GM21529 (cell line): ENCODE results near the gene KRT75.
"Not testable (repeated sequence)": the region's sequence is repeated elsewhere in the genome, so short reads cannot be mapped to it uniquely, and the experiment has no call there.

Experiments
- ATAC-seq: cut with Tn5 transposase; IDR thresholded peaks from one replicate; pipeline ENCODE4 v1.9.1; 2021; ENCODE audit not compliant: unreplicated experiment

KRT75 gene

DNA sequence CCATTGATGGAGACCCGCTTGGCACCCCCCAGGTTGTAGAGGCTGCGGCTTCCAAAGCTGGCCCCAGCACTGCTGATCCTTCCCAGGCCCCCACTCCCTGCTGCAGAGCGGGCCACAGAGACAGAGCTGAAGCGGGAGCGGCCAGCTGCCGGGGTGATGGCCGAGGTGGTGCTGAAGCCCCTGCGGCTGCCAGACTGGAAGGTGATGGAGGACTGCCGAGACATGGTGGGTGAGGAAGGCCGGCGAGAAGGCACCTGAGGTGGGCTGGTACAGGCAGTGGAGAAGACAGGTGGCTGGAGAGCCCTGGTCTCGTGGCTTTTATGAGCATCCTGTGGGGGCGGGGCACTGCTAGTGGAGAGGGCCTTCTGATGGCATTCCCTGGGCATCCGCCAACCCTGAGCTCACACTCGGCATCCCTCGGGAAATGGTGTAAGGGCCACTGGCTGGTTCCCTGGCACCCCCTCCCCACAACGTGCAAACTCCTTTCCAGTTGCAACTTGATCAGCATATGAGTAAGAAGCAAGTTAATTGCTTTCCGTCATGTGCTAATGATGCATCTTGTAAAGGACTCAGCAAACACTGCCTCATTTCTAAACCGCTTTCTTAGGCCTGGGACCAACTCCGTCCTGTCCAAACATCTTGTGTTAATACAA lies at the start of gene KRT75:
Gene KRT75 (minus strand): TSS at position 291 of the 653 bp plus-strand sequence. CDS start 67 bp downstream, at position 224.
- ATAC-seq: no peak

DNA sequence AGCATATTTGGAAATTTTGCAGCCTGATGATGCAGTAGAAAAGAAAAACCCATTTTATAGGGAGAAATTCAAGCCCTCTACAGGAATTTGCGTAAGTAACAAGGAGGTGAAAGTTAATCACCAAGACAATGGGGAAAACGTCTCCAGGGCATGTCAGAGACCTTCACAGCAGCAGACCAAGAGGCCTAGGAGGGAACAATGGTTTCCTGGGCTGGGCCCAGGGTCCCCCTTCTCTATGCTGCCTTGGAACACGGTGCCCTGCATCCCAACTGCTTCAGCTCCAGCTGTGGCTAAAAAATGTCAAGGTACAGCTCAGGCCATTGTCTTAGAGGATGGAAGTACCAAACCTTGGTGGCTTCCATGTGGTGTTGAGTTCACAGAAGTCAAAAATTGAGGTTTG lies 45.9 kb upstream of the KRT75 start:
- ATAC-seq: no peak

DNA sequence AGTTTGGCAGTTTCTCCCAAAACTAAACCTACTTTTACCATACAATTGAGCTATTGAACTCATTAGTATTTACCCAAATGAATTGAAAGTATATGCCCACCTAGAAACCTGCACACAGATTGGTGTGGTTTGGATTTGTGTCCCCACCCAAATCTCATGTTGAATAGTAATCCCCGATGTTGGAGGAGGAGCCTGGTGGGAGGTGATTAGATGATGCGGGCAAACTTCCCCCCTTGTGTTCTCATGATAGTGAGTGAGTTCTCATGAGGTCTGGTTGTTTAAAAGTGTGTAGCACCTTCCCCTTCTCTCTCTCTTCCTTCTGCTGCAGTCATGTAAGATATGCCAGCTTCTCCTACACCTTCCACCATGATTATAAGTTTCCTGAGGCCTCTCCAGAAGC lies 43.5 kb upstream of the KRT75 start:
- ATAC-seq: no peak

DNA sequence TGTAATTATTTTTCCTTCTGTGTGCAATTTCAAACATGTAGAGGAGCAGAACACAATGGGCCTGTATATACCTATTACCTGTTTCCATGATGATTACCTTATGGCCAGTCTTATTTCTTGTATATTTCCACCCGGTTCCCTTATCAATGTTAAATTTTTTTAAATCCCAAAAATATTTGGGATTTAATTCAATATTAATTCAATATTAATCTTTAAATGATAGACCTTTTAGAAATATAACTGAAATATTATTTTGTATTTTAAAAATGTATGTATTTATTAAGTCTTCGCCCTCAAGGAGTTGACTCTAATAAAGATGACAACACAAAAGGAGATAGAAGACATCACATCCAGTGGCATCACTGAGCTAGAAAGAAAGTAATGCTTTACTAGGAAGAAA lies 40.0 kb upstream of the KRT75 start:
- ATAC-seq: no peak

DNA sequence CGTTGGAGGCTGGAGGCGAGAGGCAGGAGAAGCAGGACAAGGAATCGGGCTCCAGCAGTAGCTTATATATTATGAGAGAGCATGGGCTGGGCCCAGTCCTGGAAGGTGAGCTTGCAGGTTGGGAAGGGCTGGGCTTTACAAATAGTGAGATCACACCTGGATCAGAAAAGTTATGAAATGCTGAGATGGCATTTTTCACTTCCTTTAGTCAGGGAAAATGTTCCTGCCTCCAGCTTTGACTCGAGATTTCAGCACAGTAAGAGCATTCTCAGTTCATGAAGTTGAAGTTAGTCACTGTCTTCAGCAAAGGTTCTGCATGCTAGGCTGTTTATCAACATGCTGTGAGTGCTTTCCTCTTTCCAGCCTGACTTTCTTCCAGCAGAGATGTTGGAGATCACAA lies 39.6 kb upstream of the KRT75 start, which contains the start of gene KRT6C:
Gene KRT6C (minus strand): TSS at position 38 of the 400 bp plus-strand sequence. CDS start 68 bp downstream, outside the sequence.
- ATAC-seq: no peak

DNA sequence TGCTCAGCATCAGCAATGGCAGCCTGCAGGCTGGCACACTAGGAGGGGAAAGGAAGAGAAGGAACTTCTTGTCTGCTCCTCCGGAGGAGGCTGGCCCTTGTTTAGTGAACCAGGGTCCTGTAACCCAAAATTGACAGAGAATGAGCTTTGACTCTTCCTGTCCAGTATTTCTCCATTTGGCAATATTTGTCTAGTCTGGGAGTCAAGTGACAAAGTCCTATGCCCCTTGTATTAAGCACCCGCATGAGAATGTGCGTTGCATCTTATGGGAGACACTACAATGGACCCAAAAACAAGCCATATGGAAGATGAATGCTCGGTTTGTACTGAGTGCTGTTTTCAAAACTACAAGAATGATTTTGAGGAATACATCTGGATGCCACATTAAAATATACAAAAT lies 35.7 kb upstream of the KRT75 start:
- no peak for ATAC-seq

DNA sequence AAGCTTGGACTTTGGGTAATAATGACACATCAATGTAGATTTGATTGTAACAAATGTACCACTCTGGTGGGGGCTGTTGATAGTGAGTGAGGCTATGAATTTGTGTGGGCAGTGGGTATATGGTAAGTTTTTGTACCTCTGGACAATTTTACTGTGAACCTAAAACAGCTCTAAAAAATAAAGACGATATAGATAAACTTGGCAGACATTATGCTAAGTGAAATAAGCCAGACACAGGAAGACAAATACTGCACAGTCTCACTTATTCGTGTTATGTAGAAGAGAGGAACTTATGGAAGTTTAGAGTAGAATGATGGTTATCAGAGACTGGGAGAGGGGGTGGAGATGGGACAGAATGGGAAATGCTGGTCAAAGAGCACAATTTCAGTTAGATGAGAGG lies 30.7 kb upstream of the KRT75 start:
- no peak for ATAC-seq

DNA sequence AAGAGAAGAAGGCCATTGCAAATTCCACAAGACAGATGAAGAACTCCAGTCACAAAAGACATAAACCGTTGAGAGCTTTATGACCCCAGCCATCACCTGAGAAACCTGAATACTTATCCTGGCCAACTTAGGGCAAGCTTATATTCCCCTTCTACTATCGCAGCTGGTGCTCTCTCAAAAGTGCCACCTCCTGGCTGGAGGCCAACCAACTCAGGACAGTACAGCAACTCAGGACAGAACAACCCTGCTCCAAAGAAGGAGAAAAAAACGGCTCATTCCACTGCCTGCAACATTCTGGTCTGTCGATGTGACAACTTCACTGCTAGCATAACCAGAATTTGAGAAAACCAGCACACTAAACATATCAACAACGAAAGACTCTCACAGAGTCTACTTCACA lies 27.5 kb upstream of the KRT75 start:
- ATAC-seq: no peak

DNA sequence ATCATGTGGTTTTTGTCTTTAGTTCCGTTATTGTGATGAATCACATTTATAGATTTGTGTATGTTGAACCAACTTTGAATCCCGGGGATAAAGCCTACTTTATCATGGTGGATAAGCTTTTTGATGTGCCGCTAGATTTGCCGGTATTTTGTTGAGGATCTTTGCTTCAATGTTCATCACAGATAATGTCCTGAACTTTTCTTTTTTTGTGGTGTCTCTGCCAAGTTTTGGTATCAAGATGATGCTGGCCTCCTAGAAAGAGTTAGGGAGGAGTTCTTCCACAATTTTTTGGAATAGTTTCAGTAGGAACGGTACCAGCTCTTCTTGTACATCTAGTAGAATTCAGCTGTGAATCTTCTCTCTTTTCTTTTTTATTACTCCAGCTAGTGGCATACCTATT lies 24.7 kb upstream of the KRT75 start:
- no peak for ATAC-seq

DNA sequence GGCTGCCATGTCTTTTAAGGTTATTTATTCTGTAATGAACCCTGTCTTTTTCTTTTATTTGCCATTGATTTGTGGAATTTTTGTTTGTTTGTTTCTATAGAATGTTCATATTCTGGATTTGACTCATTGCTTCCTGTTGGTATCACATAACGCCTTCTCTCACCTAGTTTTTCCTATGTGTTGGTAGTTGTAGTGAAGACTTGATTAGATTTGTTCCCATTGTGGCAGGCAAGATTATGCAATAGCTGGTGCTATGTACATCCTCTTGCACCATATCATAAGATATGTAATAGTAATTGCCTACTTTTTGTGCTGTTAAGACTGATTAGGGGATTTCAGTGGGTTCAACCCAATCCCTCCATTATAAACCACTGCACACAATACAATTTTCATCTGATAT lies 21.6 kb upstream of the KRT75 start:
- no peak for ATAC-seq

DNA sequence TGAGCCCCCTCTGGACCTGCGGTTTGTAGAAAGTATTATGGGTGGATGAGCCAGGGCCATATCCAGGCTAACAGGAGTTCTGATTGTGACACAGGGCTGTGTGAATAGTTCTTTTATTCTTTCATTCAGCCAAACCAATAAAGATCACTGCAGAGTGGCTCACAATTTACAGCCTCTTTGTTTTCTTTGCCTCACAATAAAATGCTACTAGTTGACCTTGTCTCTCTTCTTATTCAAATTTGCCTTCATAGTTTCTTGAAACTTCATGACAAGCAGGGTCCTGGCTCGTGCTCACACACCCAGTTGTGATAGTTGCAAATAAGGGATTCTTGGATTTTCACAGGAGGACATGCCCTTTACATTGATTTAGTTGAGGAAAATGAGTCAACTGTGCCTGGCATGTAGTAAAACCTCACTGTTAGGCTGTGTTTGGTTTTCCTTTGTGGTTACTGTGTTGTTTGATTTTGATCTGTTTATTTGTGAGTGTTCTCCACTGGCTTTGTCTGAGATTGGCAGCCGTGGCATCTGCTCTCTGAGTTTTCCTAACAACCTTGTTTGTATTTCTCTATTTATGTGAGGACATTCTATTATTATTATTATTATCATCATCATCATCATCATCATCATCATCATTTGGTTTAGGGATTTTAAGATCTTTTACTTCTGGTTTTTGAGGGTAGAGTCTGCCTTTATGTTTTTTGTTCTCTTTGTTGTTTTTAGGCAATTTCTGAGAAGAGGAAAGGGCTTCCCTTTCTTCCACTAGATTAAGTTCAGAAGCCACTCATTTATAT lies 20.4 kb upstream of the KRT75 start:
- no peak for ATAC-seq

DNA sequence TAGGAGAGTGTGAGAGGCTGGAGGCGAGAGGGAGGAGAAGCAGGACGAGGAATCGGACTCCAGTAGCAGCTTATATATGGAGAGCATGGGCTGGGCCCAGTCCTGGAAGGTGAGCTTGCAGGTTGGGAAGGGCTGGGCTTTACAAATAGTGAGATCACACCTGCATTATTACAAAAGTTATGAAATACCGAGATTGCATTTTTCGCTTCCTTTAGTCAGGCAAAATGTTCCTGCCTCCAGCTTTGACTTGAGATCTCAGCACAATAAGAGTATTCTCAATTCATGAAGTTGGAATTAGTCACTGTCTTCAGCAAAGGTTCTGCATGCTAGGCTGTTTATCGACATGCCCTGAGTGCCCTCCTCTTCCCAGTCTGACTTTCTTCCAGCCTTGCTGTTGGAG lies 17.9 kb upstream of the KRT75 start, which contains the start of gene KRT6B:
Gene KRT6B (minus strand): TSS at position 46 of the 400 bp plus-strand sequence. CDS start 68 bp downstream, outside the sequence.
- no peak for ATAC-seq

DNA sequence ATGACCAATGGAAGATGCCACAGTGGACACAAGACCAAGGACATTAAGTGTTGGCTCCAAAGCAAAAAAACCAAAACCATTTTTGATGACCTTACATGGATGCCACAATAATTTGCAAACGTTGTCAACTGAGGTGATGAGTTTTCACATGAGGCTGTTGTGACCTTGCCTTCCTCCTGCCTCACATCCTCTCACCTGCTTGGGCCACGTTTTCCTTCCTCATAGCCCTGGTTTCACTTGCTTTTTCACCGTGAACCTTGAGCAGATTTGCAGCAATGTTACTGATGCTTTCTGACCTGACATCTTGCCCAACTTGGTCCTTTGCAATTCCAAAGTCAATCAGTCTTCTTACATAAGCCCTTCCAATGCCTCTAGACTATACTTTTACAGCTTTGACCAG lies 14.1 kb upstream of the KRT75 start:
- no peak for ATAC-seq

DNA sequence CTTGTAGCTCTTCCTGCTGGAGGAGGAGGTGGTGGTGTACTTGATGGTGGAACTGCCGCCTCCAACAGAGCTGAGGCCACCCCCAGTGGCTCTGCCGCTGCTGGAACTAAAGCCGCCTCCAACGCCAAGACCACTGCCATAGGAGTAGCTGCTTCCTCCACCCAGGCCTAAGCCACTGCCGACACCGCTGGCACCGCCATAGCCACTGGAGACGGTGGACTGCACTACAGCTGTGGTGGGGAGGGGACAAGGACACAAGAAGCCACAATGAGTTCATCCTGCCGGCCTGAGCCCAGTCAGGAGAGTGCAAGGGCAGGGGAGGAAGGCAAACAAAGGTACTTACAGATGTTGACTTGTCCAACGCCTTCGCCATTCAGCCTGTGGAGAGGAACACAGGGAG lies 13.0 kb upstream of the KRT75 start:
- ATAC-seq: not testable (repeated sequence)

DNA sequence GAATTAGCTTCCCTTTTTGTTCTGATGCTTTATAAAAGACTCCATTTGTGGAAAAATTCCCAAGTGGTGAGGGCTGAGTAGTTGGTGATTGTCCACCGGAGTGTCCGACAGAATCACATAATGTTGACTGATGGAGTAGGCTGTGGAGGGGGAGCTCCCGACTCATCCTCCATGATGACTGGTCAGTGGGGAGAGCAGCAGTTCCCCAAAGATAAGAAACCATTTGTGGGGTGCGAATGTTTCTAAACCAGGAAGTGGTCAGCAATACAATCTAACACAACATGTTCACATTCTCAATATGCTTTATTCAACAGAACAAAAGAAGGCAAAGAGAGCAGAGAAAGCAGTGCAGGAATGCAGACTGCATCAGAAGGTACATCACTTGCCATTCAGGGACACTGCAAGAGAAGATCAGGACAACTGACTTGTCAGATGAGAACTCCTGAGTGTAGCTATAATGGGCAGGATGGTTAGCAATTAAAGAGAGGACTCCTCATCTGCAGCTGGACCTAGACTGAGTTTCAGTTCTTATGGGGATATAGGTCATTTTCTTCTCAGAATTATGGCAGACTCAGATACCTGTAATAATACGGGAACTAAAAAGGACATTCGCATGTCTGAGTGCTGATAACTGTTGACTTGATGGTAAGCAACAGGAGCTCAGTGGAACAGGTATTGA lies 12.3 kb upstream of the KRT75 start:
- no peak for ATAC-seq

DNA sequence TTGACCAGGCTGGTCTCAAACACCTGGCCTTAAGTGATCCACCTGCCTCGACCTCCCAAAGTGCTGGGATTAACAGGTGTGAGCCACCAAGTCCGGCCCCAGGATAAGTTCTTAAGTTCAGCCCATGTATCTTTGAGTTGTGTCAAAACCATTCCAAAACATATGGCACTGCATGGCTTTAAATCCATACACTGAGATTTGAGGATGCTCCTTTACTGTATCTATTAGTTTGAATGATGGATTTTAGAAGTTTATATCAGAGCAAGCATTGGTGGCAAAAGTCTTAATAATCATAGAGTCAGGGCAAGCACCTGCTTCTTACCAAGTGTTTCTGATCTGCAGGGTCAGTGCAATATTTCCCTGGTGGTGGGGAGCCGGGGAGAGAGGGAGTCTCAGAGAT lies 11.7 kb upstream of the KRT75 start:
- no peak for ATAC-seq

DNA sequence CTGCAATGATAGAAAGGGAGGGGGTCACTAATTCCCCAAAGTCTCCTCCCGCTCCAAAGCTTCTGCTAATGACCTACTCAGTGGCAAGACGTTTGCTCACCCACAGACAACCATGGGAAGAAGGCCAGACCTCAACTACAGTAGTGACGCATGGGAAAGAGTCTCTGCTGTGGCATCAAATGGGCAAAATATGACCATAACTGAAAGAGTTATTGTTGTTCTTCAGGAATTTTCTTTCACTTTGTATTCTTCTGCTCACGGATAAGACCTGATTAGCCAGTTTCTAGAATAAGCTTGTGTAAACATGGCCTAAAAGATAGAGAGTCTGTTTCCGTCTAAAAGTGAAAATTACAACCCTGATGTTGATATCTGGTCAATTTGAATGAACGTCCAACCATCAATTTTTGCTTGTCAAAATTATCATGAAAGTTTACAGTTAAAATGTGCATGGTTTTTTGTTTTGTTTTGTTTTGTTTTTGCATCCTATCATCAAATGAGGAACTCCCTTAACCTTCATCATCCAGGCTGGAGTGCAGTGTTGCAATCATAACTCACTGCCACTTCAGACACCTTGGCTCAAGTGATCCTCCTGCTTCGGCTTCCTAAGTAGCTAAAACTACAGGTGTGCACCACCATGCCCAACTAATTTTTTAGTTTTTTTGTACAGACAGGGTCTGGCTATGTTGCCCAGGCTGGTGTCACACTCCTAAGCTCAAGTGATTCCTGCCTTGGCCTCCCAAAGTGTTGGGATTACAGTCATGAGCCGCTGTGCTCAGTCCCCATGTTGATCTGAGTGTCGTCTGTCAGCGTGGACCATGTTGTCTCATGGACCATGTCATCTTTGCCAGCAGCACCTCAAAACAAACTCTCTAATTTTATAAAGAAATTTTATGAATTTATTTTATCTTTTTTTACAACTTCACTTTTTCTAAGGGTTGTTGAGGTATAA lies 10.8 kb upstream of the KRT75 start:
- no peak for ATAC-seq

DNA sequence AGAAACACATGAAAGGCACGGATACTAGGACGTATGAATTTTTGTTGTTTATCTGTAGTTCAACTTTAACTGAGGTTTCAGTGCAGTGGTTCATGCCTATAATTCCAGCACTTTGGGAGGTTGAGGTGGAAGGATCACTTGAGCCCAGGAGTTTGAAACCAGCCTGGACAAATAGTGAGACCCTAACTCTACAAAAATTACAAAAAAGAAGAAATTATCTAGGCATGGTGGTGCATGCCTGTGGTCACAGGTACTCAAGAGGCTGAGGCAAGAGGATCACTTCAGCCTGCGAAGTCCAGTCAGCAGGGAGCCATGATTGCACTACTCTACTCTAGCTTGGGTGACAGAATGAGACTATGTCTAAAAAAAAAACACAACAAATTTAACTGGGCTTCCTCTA lies 9.8 kb upstream of the KRT75 start:
- ATAC-seq: no peak

DNA sequence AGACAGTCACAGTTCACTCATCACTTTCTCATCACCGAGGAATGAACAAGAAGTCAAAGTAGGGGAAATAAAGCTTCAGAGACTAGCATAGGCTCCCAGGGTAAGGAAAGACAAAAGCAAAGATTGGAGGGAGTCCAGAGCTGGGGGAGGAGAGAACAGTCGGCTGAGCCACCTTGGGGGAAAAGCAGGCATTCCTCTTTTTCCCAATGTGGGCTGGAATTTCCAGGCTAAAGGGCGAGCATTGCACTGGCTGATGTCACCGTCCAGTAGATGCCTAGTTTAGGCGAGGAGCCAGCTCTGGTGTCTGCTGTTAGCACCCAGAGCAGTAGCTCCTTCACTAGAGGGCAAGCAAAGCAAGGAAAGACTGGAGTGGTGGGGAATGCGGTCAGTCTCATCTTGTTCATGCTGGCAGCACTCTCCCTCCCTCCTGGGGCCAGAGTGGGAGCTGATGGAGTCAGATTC lies 8.5 kb upstream of the KRT75 start:
- ATAC-seq: no peak

DNA sequence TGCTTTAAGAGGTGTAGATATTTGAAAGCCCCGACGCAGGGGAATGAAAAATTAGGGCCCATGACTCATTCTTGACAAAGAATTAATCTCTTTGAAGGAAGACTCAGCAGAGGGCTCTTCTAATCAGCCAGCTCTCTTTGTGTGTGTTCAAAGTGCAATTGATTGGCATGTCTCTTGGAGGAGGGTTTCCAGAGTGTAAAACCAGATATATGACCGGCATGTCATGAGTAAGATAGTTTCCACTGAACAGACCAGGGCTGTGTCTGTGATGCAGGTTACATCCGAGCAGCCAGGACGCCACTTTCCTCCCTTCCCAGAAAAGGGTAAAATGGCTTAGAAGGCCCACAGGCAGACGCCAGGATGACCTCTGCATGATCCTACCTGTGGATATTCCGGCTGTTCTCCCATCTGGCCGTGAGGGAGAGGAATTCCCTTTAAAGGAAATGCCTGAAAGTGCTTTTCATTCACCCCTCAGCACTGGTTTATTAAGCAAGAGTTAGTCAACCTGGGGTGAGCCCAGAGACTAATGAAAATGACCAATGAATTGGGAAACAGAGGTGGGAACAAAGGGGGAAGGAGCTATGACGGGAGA lies 7.2 kb upstream of the KRT75 start:
- ATAC-seq: no peak
